NCI-H1048 (cell line): Measurements from ENCODE around the gene GPR160.
"Not testable (repeated sequence)": the region's sequence is repeated elsewhere in the genome, so short reads cannot be mapped to it uniquely, and the experiment has no call there.

ENCODE experiments used
- DNase-seq: peaks from one replicate; lab custom pipeline; 2025; lab: John Stamatoyannopoulos, UW

The GPR160 gene

DNA sequence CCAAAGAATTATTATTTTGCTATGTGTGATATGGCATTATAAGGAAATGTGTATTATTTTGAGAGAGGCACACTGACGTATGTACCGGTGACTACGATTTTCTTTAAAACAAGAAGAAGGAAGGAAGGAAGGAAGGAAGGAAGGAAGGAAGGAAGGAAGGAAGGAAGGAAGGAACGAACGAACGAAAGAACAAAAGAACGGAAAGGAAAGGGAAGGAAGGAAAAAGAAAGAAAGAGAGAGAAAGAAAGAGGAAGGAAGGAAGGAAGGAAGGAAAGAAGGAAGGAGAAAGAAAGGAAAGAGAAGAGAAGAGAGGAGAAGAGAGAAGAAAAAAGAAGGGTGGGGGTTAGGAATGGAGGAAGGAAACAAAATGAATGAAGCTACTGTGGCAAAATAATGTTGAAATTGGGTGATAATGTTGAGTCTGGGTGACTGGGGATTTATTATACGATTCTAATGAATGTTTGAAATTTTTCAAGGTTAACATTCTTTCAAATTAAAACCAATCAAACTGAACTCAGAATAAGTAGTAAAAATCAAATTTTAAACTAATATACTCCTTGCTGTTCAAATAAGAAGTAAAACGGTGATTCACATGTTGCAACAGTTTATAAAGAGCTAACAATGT lies 73.5 kb downstream of the GPR160 start:
- DNase-seq, result no peak

DNA sequence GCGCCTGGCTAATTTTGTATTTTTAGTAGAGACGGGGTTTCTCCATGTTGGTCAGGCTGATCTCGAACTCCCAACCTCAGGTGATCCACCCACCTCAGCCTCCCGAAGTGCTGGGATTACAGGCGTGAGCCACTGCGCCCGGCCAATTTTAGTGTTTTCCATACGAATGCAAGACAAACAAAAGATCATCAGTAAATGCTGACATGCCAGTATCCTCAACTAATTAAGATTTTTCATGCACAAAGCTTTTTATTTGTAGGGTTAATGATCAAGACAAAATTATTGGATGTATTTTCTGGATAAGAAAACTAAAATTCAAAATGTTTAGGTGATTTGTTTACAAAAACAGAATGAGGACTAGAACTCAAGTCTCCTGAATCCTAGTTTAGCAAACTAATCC lies 76.4 kb downstream of the GPR160 start:
- DNase-seq, result not testable (repeated sequence)

DNA sequence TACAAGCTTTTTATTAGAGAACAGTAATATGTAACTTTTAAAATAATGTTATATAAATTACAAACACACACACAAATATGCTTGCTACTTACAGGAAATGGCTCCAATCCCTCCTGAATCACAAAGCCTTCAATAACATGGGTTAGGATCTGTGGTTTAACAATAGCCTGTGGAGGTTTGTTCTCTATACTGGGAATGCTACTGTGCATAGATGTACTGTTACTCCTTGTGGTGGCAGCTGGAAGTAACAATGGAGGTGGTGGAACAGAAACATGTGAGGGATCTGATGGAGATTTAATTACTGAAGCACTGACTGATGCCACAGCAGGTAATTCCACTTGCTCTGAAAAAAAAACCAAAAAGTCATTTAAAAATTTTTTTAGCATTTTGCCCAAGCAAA lies 79.3 kb downstream of the GPR160 start:
- DNase-seq, result no peak

GRCh38 chr3:170128259-170128976 lies 90.6 kb downstream of the GPR160 start:
- no peak for DNase-seq

DNA sequence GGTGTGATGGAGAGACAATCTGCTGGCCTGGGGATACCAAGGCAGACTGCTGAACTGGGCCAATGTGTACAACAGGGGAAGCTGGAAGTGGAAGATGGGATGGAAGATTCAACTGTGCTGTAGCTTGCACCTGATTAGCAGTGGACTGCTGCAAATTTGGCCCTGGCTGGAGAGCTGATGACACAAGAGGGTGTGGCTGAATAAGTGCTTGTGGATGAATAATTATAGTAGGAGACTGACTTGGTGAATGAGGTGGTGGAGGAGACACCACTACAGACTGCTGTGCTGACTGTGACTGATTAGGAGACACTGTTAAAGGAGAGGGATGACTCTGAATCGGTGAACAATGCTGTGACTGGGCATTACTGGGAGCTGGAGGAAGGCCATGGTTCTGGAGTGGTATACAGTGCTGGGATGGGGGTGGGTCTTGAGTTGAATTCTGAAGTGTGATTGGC lies 91.2 kb downstream of the GPR160 start:
- no peak for DNase-seq

DNA sequence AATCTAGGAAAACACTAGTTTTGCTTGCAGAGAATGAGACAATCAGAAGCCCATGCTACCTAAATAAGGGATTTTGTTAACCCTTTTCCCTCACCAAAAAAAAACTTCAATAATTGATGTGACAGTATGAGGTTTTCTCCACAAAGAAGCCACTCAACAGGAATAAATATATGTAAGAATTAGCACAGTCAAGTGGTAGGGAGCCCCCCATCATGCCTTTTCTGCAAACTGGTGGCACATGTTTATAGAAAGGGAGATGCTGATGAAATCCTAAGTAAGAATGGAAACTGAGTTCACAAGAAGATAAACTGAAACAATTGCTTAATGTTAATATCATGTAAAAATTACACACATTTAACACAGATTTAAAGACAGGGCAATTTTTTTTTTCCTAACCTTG lies 92.7 kb downstream of the GPR160 start:
- DNase-seq, result no peak

- DNase-seq, result no peak
Measured at GRCh38 chr3:170132335-170132734, 94.5 kb downstream of the GPR160 start.
